Rectal smooth muscle tissue (tissue), 1 donor: ENCODE measurements around the gene DEPDC1.

Experiments used
- H3K27ac ChIP-seq: one replicate; pipeline ENCODE4 v1.7.0; 2013; ENCODE audit warnings: low read depth, low read length, inconsistent platforms
- H3K27me3 ChIP-seq: one replicate; pipeline ENCODE4 v1.7.0; 2013; ENCODE audit warnings: low read length; ENCODE audit not compliant: control insufficient read depth, insufficient read depth
- H3K36me3 ChIP-seq: one replicate; pipeline ENCODE4 v1.7.0; 2013; ENCODE audit warnings: low read length; ENCODE audit not compliant: control insufficient read depth, insufficient read depth
- H3K4me1 ChIP-seq: one replicate; pipeline ENCODE4 v1.7.0; 2013; ENCODE audit warnings: low read length; ENCODE audit not compliant: control insufficient read depth, insufficient read depth
- H3K4me3 ChIP-seq: one replicate; pipeline ENCODE4 v1.7.0; 2013; ENCODE audit warnings: low read length
- H3K9ac ChIP-seq: one replicate; pipeline ENCODE4 v1.7.0; 2013; ENCODE audit warnings: low read length

The DEPDC1 gene

DNA sequence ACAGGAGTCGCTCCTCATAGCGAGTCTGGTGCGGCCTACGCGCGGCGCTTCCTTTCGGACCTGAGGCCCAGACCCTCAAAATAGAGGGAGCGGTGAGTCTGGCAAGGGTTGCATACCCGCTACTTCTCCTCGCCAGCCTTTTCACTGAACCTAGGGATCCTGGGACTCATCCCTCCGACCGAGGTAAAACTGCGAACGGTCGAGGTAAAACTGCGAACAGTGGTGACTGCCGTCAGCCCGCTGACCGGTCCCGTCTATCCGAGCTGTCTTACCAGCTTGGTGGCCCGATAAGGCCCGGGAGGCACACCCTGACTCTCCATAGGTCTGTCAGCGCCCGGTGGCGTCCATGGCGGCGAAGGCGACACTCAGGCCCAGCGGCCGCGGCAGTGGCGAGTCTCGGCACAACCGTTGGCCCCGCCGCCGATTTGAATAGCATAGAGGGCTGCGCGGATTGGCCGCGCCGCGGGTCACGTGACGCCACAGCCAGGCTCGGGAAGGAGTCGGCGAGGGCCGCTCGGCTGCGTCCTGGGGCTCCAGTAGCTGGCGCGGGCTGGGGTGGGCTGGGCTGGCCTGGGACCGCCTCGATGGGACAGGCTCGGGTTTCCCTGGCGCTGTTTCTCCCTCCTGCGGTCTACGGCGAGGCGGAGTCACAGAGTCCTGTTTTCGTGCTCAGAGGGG is at the start of gene DEPDC1:
Gene DEPDC1, minus strand, starts transcription at position 403 of the 678 bp plus-strand sequence. Its CDS starts 83 bp downstream, at position 320.
- Histone ChIP-seq H3K4me1 (peaks cover 7% of the 10 kb centered on the region), H3K27me3 (no peaks in the 10 kb centered on the region), H3K27ac (no peak within 1 kb of the TSS), H3K36me3 (no peaks in the 10 kb centered on the region), H3K9ac (no peak within 1 kb of the TSS), H3K4me3 (peak within 1 kb of the TSS; percentile 78)

DNA sequence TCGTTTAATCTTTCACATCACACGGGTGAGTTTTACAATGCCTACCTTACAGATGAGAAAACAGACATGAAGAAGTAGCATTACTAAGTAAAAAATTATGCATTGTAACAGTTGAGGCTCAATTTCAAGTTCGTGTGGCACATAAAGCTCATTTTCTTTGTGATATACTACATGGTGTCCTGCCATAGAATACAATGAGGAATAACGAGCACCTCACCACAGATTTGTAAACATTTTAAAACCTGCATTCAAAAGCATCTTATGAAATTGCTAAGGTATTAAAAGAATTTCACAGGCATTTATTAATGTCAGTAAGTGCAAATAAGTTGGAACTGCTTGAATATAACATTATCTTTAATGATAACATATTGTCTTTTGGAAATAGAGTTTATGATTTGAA is 47.8 kb upstream of the DEPDC1 start:
- Histone ChIP-seq H3K36me3 (no peaks in the 10 kb centered on the region), H3K27ac (no peak overlapping the region), H3K27me3 (no peaks in the 10 kb centered on the region)

DNA sequence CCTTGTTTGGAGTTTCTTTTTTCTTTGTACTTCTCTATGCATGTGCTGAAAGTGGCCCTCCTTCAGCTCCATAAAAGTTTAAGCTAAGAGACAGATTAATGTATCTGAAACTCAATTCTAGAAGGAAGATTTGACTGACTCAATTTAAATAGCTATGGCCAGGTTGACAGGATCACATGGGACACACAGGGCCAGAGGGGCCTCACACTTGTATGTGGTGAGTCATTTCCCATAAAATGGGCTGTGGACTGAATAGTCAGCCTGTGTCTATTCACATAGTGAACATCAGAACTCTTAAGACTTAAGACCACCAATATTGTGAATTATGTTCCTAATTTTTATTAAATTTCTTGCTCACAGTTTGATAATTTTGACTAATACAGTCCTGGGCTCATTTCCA is 45.7 kb upstream of the DEPDC1 start:
- no peaks in the 10 kb centered on the region for H3K36me3 ChIP-seq
- no peaks in the 10 kb centered on the region for H3K4me1 ChIP-seq

More for the DNA sequence above, 47.8 kb upstream of the DEPDC1 start:
- no peak overlapping the region for H3K4me3 ChIP-seq
- no peak overlapping the region for H3K9ac ChIP-seq
- no peaks in the 10 kb centered on the region for H3K4me1 ChIP-seq

GRCh38 chr1:68538941-68539340 is 42.1 kb upstream of the DEPDC1 start:
- H3K36me3 ChIP-seq = no peaks in the 10 kb centered on the region
- H3K4me1 ChIP-seq = no peaks in the 10 kb centered on the region
- no peak overlapping the region for H3K4me3 ChIP-seq
- no peak overlapping the region for H3K9ac ChIP-seq
- no peaks in the 10 kb centered on the region for H3K27me3 ChIP-seq
- no peak overlapping the region for H3K27ac ChIP-seq

More for the DNA sequence above, 45.7 kb upstream of the DEPDC1 start:
- no peaks in the 10 kb centered on the region for H3K27me3 ChIP-seq
- no peak overlapping the region for H3K27ac ChIP-seq
- no peak overlapping the region for H3K9ac ChIP-seq
- H3K4me3 ChIP-seq = no peak overlapping the region

GRCh38 chr1:68528243-68528642 is 31.4 kb upstream of the DEPDC1 start:
- Histone ChIP-seq H3K4me1 (no peaks in the 10 kb centered on the region), H3K27ac (no peak overlapping the region), H3K27me3 (no peaks in the 10 kb centered on the region), H3K9ac (no peak overlapping the region), H3K4me3 (no peak overlapping the region), H3K36me3 (no peaks in the 10 kb centered on the region)

DNA sequence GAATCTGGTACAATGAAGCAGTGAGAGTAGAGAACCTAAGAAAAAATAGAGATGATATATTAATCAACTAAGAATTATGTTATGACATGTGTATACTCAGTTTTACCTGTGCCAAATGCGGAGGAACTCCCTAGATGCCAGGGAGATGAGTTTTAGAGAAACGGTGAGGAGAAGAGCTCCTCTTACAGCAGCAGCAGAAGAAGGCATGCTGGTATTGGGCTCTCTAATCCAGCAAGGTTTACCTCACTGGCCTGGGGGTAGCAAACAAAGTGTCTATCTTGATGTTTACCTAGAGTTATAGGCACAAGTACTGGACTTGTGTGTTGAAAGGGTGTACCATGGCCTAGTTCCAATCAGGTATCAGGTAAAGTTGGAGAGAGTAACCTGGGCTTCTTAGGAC is 28.9 kb upstream of the DEPDC1 start:
- Histone ChIP-seq H3K4me3 (no peak overlapping the region), H3K27ac (no peak overlapping the region), H3K27me3 (no peaks in the 10 kb centered on the region), H3K36me3 (no peaks in the 10 kb centered on the region), H3K4me1 (no peaks in the 10 kb centered on the region), H3K9ac (no peak overlapping the region)

DNA sequence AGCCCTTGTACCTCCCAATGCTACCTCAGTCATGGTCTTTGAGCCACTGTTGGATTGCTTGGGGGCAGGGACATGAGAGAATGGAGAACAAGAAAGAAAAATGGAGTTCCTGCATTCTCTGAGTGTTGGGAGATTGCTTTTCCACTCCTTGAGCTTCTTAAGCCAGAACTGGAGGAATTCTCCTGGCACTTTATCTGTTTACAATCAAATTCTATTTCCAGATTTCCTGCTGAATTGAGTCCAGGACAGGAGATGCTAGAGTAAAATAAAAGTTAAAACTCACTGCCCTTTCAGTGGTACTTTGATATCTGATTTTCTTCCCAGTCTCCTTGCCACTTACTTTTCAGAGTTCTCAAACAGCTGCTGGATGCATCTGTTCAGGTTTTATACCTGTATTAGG is 24.4 kb upstream of the DEPDC1 start:
- Histone ChIP-seq H3K27me3 (no peaks in the 10 kb centered on the region), H3K27ac (no peak overlapping the region), H3K4me3 (no peak overlapping the region), H3K36me3 (no peaks in the 10 kb centered on the region), H3K9ac (no peak overlapping the region), H3K4me1 (no peaks in the 10 kb centered on the region)

DNA sequence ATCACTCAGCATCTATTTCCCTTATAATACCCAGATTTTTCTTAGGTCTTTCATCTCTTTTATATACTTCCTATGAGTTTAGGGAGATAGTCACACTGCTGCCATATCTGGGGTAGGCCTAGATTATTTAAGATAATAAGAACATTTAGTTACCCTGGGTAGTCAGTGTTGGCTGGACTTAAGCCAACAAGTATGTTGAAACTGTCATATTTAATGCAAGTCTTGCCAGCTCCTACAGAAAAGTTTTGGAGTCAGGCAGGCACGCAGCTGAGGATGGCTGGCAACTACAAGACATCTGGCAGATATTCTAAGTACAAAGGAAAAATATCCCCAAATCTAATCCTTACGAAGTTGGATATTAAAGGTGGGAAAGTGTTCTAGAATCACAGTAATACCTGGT is 19.2 kb upstream of the DEPDC1 start:
- Histone ChIP-seq H3K27me3 (no peaks in the 10 kb centered on the region), H3K4me3 (no peak overlapping the region), H3K27ac (no peak overlapping the region), H3K36me3 (no peaks in the 10 kb centered on the region), H3K4me1 (no peaks in the 10 kb centered on the region), H3K9ac (no peak overlapping the region)

- H3K36me3 ChIP-seq = no peaks in the 10 kb centered on the region
- no peaks in the 10 kb centered on the region for H3K4me1 ChIP-seq
- no peak overlapping the region for H3K9ac ChIP-seq
- H3K27ac ChIP-seq = no peak overlapping the region
- no peaks in the 10 kb centered on the region for H3K27me3 ChIP-seq
- no peak overlapping the region for H3K4me3 ChIP-seq
Observed at GRCh38 chr1:68511254-68511653, 14.4 kb upstream of the DEPDC1 start.

DNA sequence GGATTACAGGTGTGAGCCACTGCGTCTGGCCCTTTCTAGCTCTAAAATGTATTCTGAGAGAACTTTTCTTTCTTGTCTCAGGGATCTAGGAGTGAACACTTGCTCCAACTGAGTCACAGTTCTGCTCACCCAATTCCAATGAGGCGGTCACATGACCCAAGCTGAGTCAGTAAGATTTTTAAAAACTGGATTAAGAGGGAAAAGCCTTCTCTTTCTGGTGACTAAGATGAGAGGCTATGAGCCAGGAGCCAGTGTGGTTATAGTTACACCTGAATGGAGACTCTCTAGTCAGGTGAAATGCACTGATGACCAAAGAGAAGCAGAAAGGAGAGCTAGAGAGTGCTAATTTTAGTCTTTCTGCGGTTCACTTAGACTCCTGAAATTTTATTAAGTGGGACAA is 9.5 kb upstream of the DEPDC1 start:
- no peaks in the 10 kb centered on the region for H3K4me1 ChIP-seq
- no peak overlapping the region for H3K9ac ChIP-seq
- H3K27me3 ChIP-seq = no peaks in the 10 kb centered on the region
- no peaks in the 10 kb centered on the region for H3K36me3 ChIP-seq
- H3K27ac ChIP-seq = no peak overlapping the region
- no peak overlapping the region for H3K4me3 ChIP-seq

- H3K9ac ChIP-seq = no peak overlapping the region
- H3K4me3 ChIP-seq = no peak overlapping the region
- H3K36me3 ChIP-seq = no peaks in the 10 kb centered on the region
- no peak overlapping the region for H3K27ac ChIP-seq
- H3K4me1 ChIP-seq = no peaks in the 10 kb centered on the region
- no peaks in the 10 kb centered on the region for H3K27me3 ChIP-seq
Observed at GRCh38 chr1:68503085-68503484, 6.2 kb upstream of the DEPDC1 start.

GRCh38 chr1:68497358-68497698 is 446 bp upstream of the DEPDC1 start:
- Histone ChIP-seq H3K36me3 (no peaks in the 10 kb centered on the region), H3K27ac (no peak overlapping the region), H3K9ac (no peak overlapping the region), H3K4me1 (peaks cover 7% of the 10 kb centered on the region), H3K4me3 (peak overlapping the region; percentile 78), H3K27me3 (no peaks in the 10 kb centered on the region)

DNA sequence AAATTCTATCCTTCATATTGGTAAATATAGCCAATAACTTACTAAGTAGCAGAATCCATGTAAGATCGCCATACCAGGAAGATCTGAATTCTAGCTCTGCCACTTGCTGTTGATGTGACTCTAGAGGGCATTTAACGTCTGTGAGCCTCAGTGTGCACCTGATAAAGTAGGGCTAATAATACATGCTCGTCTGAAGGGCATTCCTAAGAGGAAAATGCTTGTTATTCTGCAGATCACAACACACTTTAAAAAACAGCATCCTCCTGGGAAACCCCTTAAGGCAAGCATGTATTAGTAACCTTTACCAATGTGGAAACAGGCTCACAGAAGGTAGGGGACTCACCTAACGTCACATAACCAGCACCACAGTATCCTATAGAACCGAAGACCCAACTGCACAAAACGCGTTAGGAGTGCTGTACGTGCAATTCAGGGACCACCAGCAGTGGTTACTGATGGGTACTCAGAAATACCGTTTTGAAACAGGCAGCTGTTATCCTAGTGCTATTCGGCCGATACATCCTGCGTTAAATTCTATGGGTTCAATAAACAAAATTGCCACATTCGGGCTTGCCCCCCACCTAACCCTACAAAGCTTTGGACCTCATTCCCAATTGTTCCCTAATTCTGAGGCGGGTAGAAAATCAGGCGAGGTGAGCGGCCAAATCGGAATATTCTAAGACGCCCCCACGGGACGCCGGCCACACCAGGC is 758 bp downstream of the DEPDC1 start:
- peak overlapping the region; percentile 78 for H3K4me3 ChIP-seq
- no peaks in the 10 kb centered on the region for H3K36me3 ChIP-seq
- H3K27me3 ChIP-seq = no peaks in the 10 kb centered on the region
- H3K27ac ChIP-seq = no peak overlapping the region
- peaks cover 7% of the 10 kb centered on the region for H3K4me1 ChIP-seq
- no peak overlapping the region for H3K9ac ChIP-seq
